GM13976 (cell line): ENCODE results near the gene COPZ1.

Source experiments
- DNase-seq: peaks from one replicate; pipeline ENCODE4 v3.0.0; 2012; ENCODE audit warnings: low spot score
- in situ Hi-C: fragments of 300-500 bp; cut with MboI; formaldehyde crosslinking; loops from one replicate; pipeline ENCODE4 v1.12.0; 2022; ENCODE audit warnings: low sequenced_read_pairs, mixed read lengths, inconsistent platforms; ENCODE audit not compliant: unreplicated experiment
- TF ChIP-seq, protein P1 (sequence below): IDR thresholded peaks from 2 replicates; pipeline ENCODE4 v1.5.1; 2012; ENCODE audit warnings: borderline replicate concordance, mild to moderate bottlenecking; ENCODE audit not compliant: insufficient read depth; ENCODE audit errors: extremely low read depth, missing control alignments, control extremely low read depth

The COPZ1 gene

DNA sequence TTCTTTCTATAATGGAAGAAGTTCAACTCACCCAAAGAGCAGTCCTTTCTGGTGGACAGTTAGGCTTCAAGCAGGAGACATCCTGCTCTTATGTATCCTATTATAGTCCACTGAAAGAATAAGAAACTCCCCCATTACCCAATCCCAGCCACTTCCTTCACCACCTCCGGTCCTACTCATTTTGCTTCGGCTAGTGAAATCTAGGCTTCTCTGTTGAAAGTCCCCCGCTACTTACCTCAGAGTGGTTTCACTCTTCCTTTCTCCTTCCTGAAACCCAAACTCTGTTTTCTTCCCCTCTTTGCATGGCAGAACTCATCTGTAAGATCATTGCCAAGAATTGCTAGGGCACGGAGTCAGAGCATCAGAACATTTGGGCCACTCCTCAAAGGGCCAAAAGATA is 39.5 kb downstream of the COPZ1 start, which contains the start of gene GPR84:
Gene GPR84 (minus strand): TSS at position 74 of the 400 bp plus-strand sequence. CDS start 635 bp downstream, outside the sequence.
- TF ChIP-seq, protein P1, sequence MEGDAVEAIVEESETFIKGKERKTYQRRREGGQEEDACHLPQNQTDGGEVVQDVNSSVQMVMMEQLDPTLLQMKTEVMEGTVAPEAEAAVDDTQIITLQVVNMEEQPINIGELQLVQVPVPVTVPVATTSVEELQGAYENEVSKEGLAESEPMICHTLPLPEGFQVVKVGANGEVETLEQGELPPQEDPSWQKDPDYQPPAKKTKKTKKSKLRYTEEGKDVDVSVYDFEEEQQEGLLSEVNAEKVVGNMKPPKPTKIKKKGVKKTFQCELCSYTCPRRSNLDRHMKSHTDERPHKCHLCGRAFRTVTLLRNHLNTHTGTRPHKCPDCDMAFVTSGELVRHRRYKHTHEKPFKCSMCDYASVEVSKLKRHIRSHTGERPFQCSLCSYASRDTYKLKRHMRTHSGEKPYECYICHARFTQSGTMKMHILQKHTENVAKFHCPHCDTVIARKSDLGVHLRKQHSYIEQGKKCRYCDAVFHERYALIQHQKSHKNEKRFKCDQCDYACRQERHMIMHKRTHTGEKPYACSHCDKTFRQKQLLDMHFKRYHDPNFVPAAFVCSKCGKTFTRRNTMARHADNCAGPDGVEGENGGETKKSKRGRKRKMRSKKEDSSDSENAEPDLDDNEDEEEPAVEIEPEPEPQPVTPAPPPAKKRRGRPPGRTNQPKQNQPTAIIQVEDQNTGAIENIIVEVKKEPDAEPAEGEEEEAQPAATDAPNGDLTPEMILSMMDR = no peak
- DNase-seq = peak; percentile 56
- in situ Hi-C loops = loop anchor here (10.0 kb wide), 1 partner anchor 70 kb away; no protein-coding TSS in a partner anchor

DNA sequence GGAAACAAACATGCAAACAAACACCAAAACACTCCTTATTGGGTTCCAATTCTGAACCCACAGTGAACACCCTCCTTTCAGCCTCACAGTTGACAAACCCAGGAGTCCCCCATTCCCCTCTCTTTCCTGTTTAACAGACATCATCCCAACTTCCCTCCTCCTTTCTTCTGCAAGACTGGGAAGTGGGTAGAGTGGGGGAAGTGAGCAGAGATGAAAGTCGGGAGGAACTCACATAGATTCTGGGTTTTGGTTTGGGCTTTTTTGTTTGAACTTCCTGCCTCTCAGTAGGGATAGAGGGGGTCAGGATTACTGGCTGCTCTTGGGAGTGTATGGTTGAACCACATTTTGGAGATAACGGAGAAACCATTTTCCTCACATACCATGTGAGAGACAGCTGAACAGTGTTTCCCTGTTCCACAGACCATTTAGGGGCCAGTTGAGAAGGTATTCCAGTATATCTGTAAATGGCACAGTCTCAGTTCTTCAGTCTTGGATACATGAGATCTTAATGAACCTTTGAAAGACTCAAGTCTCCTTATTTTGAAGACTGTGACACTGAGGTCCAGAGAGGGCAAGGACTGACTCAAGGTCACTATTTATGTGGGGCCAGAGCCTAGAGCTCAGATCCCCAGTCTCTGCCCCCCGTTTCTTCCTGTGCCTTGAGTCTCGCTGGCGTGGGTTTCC is 43.2 kb downstream of the COPZ1 start:
- in situ Hi-C loops = loop anchor here (10.0 kb wide), 1 partner anchor 73 kb away; no protein-coding TSS in a partner anchor
- TF ChIP-seq, protein P1 = no peak
- no peak for DNase-seq

DNA sequence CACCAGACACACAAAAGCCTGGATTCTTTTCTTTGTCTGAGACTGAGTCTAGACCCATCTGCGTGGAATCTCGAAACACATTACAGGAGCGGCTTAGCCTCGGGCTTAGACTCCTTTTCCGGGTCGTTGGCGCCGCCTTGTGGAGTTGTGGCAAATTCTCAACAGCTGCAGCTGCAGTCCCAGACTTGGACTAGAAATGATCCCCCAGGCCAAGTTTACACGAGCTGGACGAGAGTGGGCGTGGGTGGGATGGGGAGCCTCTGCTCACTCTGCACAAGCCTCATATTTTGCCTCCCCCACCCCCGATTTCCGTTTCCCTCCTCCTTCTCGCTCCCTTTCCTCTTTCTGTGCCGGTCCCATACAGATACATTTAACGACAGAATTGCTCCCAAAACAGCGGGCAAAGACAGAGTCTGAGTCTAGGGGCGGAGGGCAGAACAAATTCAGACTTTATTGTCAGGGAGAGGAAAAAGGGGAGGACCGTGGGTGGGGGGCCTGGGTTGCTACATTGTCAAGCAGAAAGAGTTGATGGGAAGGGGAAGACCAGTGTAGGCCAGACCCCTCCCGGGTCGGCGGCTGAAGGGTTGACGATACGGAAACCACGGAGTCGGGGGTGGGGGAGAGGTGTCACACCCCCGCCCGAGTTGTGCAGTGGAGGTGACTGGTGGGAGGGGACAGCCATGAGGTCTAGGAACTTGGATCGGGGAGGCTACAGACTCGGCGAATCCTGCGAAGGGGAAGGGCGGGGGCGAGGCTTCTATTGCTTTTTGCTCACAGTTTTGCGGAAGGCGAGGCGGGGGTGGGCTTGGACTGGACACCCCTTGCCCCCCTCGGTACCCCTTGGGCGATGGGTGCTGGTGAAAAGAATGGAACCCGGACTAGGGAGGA is 44.0 kb downstream of the COPZ1 start:
- peak; percentile 86 for DNase-seq
- in situ Hi-C loops = loop anchor here (10.0 kb wide), 1 partner anchor 74 kb away; no protein-coding TSS in a partner anchor
- TF ChIP-seq, protein P1 = peak; percentile 85

DNA sequence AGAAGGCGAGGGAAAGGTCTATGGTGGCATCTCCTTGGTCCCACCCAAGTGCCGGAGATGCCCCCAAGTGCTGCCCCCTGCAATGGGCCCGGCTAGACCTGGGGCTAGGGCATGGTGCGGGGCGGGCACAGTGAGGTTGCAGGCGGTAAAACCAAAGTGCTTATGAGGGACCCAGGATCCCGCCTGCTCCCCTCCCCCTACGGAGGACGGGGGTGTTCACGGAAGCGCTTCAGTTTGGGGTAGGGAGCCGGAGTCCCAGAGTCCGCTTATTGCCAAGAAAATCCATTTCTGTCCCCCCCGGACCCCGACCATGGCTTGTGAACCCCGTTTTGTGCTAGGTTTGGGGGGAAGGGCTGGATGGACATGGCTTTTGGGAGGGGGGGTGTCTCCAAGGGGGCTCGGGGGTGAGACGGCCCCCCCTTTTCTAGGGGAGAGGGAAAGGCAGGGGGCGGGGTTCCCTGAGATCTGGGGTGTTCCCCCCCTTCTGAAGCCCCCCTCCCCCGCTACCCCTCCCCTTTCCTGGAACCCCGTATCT is 44.7 kb downstream of the COPZ1 start:
- TF ChIP-seq, protein P1 = no peak
- in situ Hi-C loops = loop anchor here (5.0 to 10.0 kb wide), 2 partner anchors 75 to 152 kb away; no protein-coding TSS in a partner anchor
- no peak for DNase-seq

DNA sequence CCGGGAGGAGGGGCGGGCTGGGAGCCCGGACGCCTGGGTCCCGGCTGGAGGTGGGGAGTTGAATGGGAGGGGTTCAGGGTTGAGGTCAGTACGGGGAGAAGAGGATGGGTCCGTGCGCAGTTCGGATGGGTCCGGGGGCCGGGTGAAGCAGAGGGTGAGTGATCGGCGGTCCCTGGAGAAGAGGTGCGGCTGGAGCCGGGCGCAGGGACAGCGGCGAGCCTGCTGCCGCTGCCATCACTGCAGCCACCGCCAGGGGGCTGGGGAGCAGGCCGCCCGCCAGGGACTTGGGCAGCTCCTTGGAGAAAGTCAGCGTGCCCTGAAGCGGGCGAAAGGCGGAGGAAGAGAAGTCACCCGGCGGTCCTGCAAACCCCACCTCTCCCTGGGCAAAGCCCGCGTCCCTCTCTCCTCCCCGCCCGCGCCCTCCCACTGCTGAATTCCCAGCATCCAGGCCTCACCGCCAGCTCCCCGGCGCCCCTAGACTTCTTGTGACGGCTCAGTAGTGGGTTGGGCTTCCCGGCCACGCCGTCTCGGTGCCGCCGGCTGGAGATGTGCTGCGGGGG is 45.3 kb downstream of the COPZ1 start:
- no peak for DNase-seq
- TF ChIP-seq, protein P1 = peak; percentile 8
- in situ Hi-C loops = loop anchor here (5.0 kb wide), 1 partner anchor 153 kb away; no protein-coding TSS in a partner anchor
